Measurements from ENCODE around the gene MEX3A. TPM values are rescaled to one million over a fixed set of nuclear protein-coding genes. Genes with fewer than 3 reads are reported as not detected.
A peak's percentile ranks its signal among the peaks of the same experiment; 100 is the strongest.

The MEX3A gene
- total RNA-seq, 1 experiment from 2014 or later: 5.0 TPM

DNA sequence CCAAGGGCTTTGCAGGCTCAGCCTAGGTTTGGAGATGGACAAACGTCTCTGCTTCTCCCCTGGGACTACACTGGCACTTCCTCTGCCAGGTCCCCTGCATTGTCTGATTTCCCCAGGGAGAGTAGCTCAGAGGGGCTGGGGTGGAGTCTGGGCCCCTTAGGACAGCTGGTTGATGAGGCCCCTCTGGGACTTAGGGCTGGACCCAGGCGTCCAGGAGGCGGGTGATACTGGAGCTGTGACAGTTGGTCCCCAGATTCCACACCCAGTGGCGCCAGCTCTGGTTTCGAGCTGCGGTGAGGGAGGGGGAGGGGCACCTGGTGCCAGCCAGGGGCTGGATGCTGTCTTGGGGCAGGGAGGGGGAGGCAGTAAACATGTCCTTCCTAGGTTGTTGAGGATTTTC lies 7.4 kb upstream of the MEX3A start:
- CTCF ChIA-PET: interaction anchor here (19.9 kb wide), 1 partner anchor 38 kb away, joined by 356 read pairs; no protein-coding TSS in a partner anchor
- Mint-ChIP-seq H3K4me1 (ENCODE audit: low read depth, unreplicated experiment) (peaks cover 40% of the 10 kb centered on the region), H3K27me3 (ENCODE audit: unreplicated experiment) (no peaks in the 10 kb centered on the region), H3K4me3 (ENCODE audit: low read depth, unreplicated experiment) (no peak overlapping the region), H3K9me3 (ENCODE audit: low read depth, unreplicated experiment) (no peaks in the 10 kb centered on the region), H3K27ac (ENCODE audit: unreplicated experiment) (no peak overlapping the region), H3K36me3 (ENCODE audit: insufficient read depth, unreplicated experiment) (peaks cover 11% of the 10 kb centered on the region)
- no peak for DNase-seq
- BruUV-seq (replicated peaks): no TSS peak
- no peak for TF ChIP-seq CTCF (IDR thresholded peaks at IDR 0.05; ENCODE audit: unreplicated experiment)
- intact Hi-C loops (cut with micrococcal nuclease; ENCODE audit: unreplicated experiment): loop anchor here (1.0 kb wide), 2 partner anchors 41 to 136 kb away; no protein-coding TSS in a partner anchor

DNA sequence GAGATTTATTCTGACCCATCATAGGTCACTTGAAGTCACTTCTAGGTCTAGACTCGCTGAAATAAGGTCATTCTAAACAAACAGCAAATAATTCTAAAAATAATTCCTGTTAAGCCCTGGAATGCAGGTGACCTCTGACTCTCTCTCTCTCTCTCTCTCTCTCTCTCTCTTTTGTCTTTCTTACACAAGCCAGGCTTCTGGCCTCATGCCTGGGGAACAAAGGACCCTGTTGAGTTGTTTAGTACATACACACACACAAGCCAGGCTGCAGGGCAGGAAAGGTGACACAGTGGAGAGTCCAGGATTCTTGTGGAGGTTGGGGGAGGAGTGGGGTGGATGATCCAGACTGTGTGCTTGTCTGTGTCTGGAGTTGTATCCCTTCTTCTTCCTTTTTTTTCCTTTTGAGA lies 4.0 kb upstream of the MEX3A start:
- Mint-ChIP-seq H3K4me1 (ENCODE audit: low read depth, unreplicated experiment) (peaks cover 30% of the 10 kb centered on the region), H3K9me3 (ENCODE audit: low read depth, unreplicated experiment) (no peaks in the 10 kb centered on the region), H3K27ac (ENCODE audit: unreplicated experiment) (peak overlapping the region; percentile 0), H3K4me3 (ENCODE audit: low read depth, unreplicated experiment) (no peak overlapping the region), H3K27me3 (ENCODE audit: unreplicated experiment) (no peaks in the 10 kb centered on the region), H3K36me3 (ENCODE audit: insufficient read depth, unreplicated experiment) (peaks cover 31% of the 10 kb centered on the region)
- intact Hi-C loops (cut with micrococcal nuclease; ENCODE audit: unreplicated experiment): no loop called here
- DNase-seq: peak; percentile 49
- no peak for TF ChIP-seq CTCF (IDR thresholded peaks at IDR 0.05; ENCODE audit: unreplicated experiment)
- BruUV-seq (replicated peaks): no TSS peak
- CTCF ChIA-PET: no interaction called here

- TF ChIP-seq CTCF (IDR thresholded peaks at IDR 0.05; ENCODE audit: unreplicated experiment): no peak
- no peak for DNase-seq
- intact Hi-C loops (cut with micrococcal nuclease; ENCODE audit: unreplicated experiment): no loop called here
- no peaks in the 10 kb centered on the region for H3K27me3 Mint-ChIP-seq (ENCODE audit: unreplicated experiment)
- H3K27ac Mint-ChIP-seq (ENCODE audit: unreplicated experiment): no peak overlapping the region
- no peaks in the 10 kb centered on the region for H3K9me3 Mint-ChIP-seq (ENCODE audit: low read depth, unreplicated experiment)
- H3K36me3 Mint-ChIP-seq (ENCODE audit: insufficient read depth, unreplicated experiment): peaks cover 25% of the 10 kb centered on the region
- peak overlapping the region; percentile 76 for H3K4me3 Mint-ChIP-seq (ENCODE audit: low read depth, unreplicated experiment)
- CTCF ChIA-PET: interaction anchor here (0.6 to 2.2 kb wide), 3 partner anchors 23 to 46 kb away, joined by 3 to 10 read pairs (median 3); partner anchors contain the start of genes RAB25 and UBQLN4
- no TSS peak for BruUV-seq (replicated peaks)
- H3K4me1 Mint-ChIP-seq (ENCODE audit: low read depth, unreplicated experiment): peaks cover 20% of the 10 kb centered on the region
Observed at GRCh38 chr1:156083800-156084790, 1.8 kb upstream of the MEX3A start.

- Mint-ChIP-seq H3K27ac (ENCODE audit: unreplicated experiment) (no peak overlapping the region), H3K36me3 (ENCODE audit: insufficient read depth, unreplicated experiment) (peaks cover 25% of the 10 kb centered on the region), H3K27me3 (ENCODE audit: unreplicated experiment) (no peaks in the 10 kb centered on the region), H3K9me3 (ENCODE audit: low read depth, unreplicated experiment) (no peaks in the 10 kb centered on the region), H3K4me3 (ENCODE audit: low read depth, unreplicated experiment) (peak overlapping the region; percentile 76), H3K4me1 (ENCODE audit: low read depth, unreplicated experiment) (peaks cover 14% of the 10 kb centered on the region)
- no peak for TF ChIP-seq CTCF (IDR thresholded peaks at IDR 0.05; ENCODE audit: unreplicated experiment)
- CTCF ChIA-PET: no interaction called here
- BruUV-seq (replicated peaks): no TSS peak
- no peak for DNase-seq
- intact Hi-C loops (cut with micrococcal nuclease; ENCODE audit: unreplicated experiment): no loop called here
Observed at GRCh38 chr1:156081917-156082308, 352 bp downstream of the MEX3A start.

Data from Calu3 (cell line).